GM18505 (cell line): Measurements from ENCODE around the gene CFTR.

Source experiments
- ATAC-seq: cut with Tn5 transposase; IDR thresholded peaks from one replicate; pipeline ENCODE4 v1.9.1; 2021; ENCODE audit not compliant: unreplicated experiment
- POLR2A ChIP-seq: IDR thresholded peaks from 4 replicates; pipeline ENCODE4 v1.6.1; 2011; ENCODE audit warnings: borderline replicate concordance; ENCODE audit not compliant: insufficient read depth, insufficient read length; ENCODE audit errors: extremely low read depth

CFTR gene

DNA sequence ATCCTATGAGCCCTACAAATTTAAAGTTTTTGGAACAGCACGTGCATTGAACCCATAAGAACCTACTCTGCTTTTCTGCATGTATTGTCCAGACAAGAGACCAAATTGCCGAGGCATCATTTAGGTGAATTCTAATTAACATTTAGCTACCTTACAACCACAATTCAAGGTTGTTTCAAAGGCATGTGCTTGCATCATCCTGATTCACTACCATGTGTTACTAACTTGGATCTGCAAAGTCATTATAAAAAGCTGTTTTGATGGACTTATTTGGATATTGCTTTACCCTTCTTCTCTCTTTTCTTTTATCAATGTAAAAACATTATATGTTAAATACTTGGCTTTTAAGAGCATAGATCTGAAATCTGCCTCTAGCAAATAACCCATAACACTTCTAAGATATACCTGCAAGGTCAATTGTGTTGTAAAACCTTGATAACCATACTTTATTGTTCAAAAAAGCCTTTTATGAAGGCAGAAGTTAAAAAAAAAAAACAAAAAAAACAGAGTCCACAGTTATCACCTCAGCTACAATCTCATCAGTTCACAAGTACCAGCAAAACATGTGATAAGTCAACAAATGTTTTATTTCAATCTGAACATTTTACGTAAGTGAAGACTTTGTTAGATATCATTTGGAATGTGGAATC lies 51.9 kb downstream of the CFTR start:
- TF ChIP-seq POLR2A = no peak
- no peak for ATAC-seq

DNA sequence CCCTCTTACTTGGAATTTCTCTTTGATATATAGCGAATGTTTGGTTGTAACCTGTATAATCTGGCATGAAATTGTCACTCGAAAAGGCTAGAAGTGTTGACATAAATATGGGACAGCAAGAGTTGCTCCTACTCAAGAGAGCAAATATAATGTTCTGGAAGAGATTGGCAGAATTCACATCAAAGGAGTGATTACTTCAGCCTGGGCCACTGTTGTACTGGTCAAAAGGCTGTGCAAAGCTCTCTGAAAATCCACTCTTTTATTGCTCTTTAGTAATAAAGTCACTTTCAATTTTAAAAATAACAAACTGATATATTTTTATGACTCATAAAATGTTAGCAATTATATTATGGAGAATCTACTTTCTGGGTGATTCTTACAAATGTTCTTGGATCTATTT lies 58.2 kb downstream of the CFTR start:
- ATAC-seq = no peak
- no peak for TF ChIP-seq POLR2A

DNA sequence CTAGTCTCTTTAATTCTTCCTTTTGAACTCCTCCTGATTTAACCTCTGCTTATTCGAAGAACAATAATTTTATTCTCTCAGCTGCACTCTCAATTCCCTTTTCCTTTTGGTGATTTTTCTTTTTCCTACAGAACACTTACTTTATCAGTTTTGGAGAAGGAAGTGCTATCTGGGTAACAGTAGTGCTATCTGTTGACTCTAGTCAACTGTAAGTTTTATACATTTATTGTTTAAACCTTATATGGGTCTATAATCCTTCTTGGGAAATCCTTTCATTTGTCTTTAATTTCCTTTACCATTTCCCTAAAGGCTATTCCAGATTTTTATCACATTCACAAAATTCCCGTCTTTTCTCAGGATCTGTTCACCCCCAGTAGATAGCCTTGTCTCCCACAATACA lies 64.2 kb downstream of the CFTR start:
- no peak for ATAC-seq
- TF ChIP-seq POLR2A = no peak

DNA sequence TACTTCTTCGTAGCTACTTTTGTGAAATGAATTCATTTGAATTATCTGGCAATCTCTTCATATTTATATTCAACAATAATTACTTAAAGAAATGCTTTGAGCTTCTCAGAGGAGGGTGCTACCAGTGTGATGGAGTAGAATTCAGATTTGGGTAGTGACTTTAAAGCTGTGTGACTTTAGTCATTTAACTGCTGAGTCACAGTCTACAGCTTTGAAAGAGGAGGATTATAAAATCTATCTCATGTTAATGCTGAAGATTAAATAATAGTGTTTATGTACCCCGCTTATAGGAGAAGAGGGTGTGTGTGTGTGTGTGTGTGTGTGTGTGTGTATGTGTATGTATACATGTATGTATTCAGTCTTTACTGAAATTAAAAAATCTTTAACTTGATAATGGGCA lies 68.2 kb downstream of the CFTR start:
- no peak for ATAC-seq
- TF ChIP-seq POLR2A = no peak

DNA sequence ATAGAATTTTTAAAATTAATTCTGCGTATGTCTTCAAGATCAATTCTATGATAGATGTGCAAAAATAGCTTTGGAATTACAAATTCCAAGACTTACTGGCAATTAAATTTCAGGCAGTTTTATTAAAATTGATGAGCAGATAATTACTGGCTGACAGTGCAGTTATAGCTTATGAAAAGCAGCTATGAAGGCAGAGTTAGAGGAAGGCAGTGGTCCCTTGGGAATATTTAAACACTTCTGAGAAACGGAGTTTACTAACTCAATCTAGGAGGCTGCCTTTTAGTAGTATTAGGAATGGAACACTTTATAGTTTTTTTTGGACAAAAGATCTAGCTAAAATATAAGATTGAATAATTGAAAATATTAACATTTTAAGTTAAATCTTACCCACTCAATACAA lies 70.8 kb downstream of the CFTR start:
- no peak for ATAC-seq
- TF ChIP-seq POLR2A = no peak

DNA sequence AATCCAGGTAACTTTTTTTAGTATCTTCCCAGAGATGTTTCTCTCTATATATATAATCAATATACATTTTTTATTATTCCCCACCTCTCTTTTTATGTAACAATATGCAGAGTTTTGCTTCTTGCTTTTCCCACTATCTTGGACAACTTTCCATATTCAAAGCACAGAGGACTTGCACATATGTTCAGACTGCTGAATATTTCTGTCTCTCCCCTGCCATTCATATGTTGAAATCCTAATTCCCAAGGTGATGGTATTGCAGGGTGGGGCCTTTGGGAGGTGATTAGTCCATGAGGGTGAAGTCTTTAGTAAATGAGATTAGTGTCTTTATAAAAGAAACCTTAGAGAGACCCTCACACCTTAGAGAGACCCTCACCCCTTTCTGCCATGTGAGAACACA lies 72.8 kb downstream of the CFTR start:
- TF ChIP-seq POLR2A = no peak
- no peak for ATAC-seq

DNA sequence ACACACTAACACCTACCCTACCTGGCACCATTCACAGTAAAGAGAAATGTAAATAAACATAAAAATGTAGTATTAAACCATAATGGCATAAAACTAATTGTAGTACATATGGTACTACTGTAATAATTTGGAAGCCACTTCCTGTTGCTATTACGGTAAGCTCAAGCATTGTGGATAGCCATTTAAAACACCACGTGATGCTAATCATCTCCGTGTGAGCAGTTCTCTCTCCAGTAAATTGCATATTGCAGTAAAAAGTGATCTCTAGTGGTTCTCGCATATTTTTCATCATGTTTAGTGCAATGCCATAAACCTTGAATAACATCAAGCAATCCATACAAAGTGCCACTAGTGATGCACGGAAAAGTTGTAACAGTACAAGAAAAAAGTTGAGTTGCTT lies 75.4 kb downstream of the CFTR start:
- no peak for ATAC-seq
- no peak for TF ChIP-seq POLR2A

DNA sequence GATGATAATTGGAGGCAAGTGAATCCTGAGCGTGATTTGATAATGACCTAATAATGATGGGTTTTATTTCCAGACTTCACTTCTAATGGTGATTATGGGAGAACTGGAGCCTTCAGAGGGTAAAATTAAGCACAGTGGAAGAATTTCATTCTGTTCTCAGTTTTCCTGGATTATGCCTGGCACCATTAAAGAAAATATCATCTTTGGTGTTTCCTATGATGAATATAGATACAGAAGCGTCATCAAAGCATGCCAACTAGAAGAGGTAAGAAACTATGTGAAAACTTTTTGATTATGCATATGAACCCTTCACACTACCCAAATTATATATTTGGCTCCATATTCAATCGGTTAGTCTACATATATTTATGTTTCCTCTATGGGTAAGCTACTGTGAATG lies 79.6 kb downstream of the CFTR start:
- no peak for TF ChIP-seq POLR2A
- ATAC-seq = no peak

DNA sequence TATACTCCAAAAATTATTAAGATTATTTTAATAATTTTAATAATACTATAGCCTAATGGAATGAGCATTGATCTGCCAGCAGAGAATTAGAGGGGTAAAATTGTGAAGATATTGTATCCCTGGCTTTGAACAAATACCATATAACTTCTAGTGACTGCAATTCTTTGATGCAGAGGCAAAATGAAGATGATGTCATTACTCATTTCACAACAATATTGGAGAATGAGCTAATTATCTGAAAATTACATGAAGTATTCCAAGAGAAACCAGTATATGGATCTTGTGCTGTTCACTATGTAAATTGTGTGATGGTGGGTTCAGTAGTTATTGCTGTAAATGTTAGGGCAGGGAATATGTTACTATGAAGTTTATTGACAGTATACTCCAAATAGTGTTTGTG lies 80.2 kb downstream of the CFTR start:
- TF ChIP-seq POLR2A = no peak
- ATAC-seq = no peak

DNA sequence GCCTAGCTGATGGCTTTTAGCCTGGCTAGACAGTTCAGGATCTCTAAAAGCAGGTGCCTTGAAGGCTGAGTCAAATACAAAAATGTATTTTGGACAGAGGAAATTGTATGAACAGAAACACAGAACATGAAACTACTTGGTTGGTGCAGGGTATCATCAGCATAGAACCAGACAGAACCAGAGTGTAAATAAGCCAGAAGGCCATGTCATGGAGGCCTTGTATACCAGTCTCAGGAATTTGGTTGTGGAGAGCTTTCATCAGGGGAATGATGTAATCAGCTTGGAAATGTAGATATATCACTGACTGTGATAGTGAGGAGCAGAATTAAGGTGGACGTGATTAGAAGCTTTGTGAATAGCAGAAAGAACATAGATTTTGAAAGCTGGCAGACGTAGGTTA lies 82.9 kb downstream of the CFTR start:
- TF ChIP-seq POLR2A = no peak
- no peak for ATAC-seq

DNA sequence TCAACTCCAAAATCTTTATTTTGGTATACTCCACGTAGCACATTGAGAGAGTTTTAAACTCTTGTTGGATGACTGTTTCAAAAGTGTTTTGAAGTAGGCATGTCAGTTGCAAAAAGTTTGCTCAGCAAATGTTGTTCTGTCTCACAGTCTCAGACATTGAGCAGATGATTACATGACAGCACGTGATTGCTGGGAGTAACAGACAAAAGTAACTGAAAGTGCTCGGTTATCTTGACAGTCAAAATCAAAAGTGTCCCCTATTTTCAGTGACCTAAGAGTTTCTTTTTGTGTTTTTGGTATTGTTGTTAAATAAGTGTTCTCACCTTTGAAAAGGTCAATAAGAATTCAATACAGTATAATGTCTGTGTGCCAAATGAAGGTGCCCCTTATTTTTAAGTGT lies 84.3 kb downstream of the CFTR start:
- ATAC-seq = no peak
- TF ChIP-seq POLR2A = no peak

DNA sequence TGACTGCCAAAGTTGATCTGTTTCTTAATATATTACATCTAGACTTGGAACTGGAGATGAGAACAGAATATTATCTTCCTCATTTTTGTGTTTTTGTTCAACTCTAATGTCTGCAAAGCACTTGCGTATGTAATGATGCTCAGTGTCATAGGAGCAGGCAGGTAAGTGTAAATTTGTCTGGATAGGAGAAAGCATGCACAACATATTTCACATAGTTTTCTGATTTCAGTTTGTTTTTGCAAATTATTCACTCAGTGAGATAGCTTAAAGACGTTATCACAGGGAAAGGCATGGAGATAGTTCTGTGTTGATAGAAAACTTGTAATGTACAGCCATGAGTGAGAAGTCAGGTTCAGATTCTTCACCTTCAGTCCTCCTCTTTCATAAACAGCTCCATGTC lies 84.8 kb downstream of the CFTR start:
- no peak for ATAC-seq
- no peak for TF ChIP-seq POLR2A

DNA sequence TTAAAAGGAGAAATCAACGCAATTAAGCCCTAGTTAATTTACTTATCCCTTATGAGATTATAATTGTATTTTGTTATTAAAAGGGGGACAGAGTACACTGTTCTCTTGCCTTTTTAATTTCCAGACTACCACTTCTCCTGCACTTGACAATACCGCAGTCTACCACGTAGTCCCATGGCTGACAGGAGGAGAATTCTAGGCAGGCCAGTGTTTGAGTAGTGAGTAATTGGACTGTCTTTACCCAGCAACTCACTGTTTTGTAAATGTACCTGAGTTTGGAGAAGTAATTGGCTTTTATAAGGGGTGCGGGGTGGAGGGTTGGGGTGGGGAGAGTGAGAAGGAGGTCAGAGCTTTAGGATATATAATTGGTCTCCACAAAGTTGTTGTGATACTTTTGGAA lies 85.4 kb downstream of the CFTR start:
- TF ChIP-seq POLR2A = no peak
- ATAC-seq = no peak

DNA sequence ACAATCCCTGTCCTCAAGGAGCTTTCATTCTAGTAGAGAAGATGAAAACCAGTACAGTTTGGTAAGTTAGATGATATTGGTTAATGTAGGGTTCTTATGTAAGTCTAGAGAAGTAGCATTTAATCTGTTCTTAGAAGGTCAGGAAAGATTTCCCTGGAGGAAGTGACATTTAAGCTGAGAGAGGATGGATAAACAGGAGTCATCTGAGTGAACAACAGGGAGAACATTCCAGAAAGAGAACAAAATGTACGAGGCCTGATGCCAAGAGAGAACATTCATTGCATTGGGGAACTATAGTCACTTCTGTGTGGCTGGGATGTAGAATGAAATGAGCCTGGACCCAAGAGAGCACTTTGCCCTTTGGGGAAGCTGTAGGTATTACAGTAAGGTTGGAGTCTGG lies 88.0 kb downstream of the CFTR start:
- ATAC-seq = no peak
- no peak for TF ChIP-seq POLR2A
